DND-41 (cell line): ENCODE data around the gene LINGO1.

Experiments
- ATAC-seq: fragments of 200-7000 bp; cut with Tn5 transposase; 3 replicates; pipeline ENCODE4 v1.9.1; 2021; ENCODE audit warnings: low read depth; ENCODE audit not compliant: insufficient read depth
- DNase-seq: peaks from one replicate; pipeline ENCODE4 v3.0.0-alpha.2; 2020
- H2AFZ ChIP-seq: 2 replicates; pipeline ENCODE4 v1.6.0; 2012; ENCODE audit warnings: low read depth, low read length
- H3K27ac ChIP-seq: 2 replicates; pipeline ENCODE4 v1.5.1; 2012; ENCODE audit warnings: low read length, inconsistent platforms
- H3K27me3 ChIP-seq: fragments of 200-600 bp; sonication (generic); 2 replicates; pipeline ENCODE4 v1.6.0; 2012; ENCODE audit warnings: low read length, mild to moderate bottlenecking, inconsistent platforms; ENCODE audit not compliant: insufficient read depth, poor library complexity
- H3K36me3 ChIP-seq: 2 replicates; pipeline ENCODE4 v1.5.1; 2012; ENCODE audit warnings: low read length, inconsistent platforms; ENCODE audit not compliant: insufficient read depth
- H3K4me1 ChIP-seq: 2 replicates; pipeline ENCODE4 v1.5.1; 2012; ENCODE audit warnings: mild to moderate bottlenecking, low read length; ENCODE audit not compliant: insufficient read depth
- H3K4me2 ChIP-seq: 2 replicates; pipeline ENCODE4 v1.6.0; 2012; ENCODE audit warnings: mild to moderate bottlenecking, moderate library complexity, low read length, inconsistent platforms; ENCODE audit not compliant: insufficient read depth
- H3K4me3 ChIP-seq, 2 experiments: fragments of 200-600 bp in 1 of 2; shearing (Covaris generic) in 1 of 2; 2 replicates each; pipeline ENCODE4 v1.5.1; 2012 to 2016; ENCODE audit warnings: inconsistent platforms in 2 of 2, low read length in 2 of 2, mild to moderate bottlenecking in 2 of 2, low read depth in 1 of 2, moderate library complexity in 1 of 2
- H3K79me2 ChIP-seq: 2 replicates; pipeline ENCODE4 v1.6.0; 2012; ENCODE audit warnings: low read length, inconsistent platforms; ENCODE audit not compliant: insufficient read depth
- H3K9ac ChIP-seq: 2 replicates; pipeline ENCODE4 v1.6.0; 2012; ENCODE audit warnings: low read depth, mild to moderate bottlenecking, inconsistent platforms, low read length, moderate library complexity
- H3K9me3 ChIP-seq: 2 replicates; pipeline ENCODE4 v1.5.1; 2012; ENCODE audit warnings: low read length, moderate library complexity, mild to moderate bottlenecking, inconsistent platforms; ENCODE audit not compliant: insufficient read depth, severe bottlenecking
- H4K20me1 ChIP-seq: 2 replicates; pipeline ENCODE4 v1.6.0; 2012; ENCODE audit warnings: low read length; ENCODE audit not compliant: insufficient read depth
- CTCF ChIP-seq: IDR thresholded peaks from 2 replicates; pipeline ENCODE4 v1.5.1; 2012; ENCODE audit warnings: borderline replicate concordance, low read length, moderate library complexity, mild to moderate bottlenecking; ENCODE audit not compliant: poor library complexity, severe bottlenecking; ENCODE audit errors: extremely low read depth
- EZH2 ChIP-seq: IDR thresholded peaks from 3 replicates; pipeline ENCODE4 v1.6.1; 2012; ENCODE audit warnings: borderline replicate concordance, low read depth, mild to moderate bottlenecking, moderate library complexity, low read length, inconsistent platforms; ENCODE audit not compliant: severe bottlenecking

LINGO1 gene

GRCh38 chr15:77591968-77592613 is 40.6 kb downstream of the LINGO1 start:
- Histone ChIP-seq H2AFZ (no peak overlapping the region), H3K79me2 (no peaks in the 10 kb centered on the region), H3K27ac (no peak overlapping the region), H3K4me1 (no peaks in the 10 kb centered on the region), H3K4me2 (no peak overlapping the region), H3K36me3 (no peaks in the 10 kb centered on the region), H3K4me3 (no peak overlapping the region), H3K27me3 (no peaks in the 10 kb centered on the region), H3K9ac (no peak overlapping the region), H3K9me3 (no peaks in the 10 kb centered on the region), H4K20me1 (no peaks in the 10 kb centered on the region)
- DNase-seq (no peak), ATAC-seq (no peak)
- TF ChIP-seq EZH2 (no peak), CTCF (no peak)

GRCh38 chr15:77589839-77590238 is 42.9 kb downstream of the LINGO1 start:
- no peak overlapping the region for H3K4me2 ChIP-seq
- no peak overlapping the region for H3K9ac ChIP-seq
- H2AFZ ChIP-seq, result no peak overlapping the region
- no peaks in the 10 kb centered on the region for H3K9me3 ChIP-seq
- peaks cover 5% of the 10 kb centered on the region for H3K27me3 ChIP-seq
- no peaks in the 10 kb centered on the region for H3K4me1 ChIP-seq
- no peak for DNase-seq
- no peak overlapping the region for H3K27ac ChIP-seq
- no peak overlapping the region for H3K4me3 ChIP-seq
- no peak for ATAC-seq
- TF ChIP-seq CTCF (no peak), EZH2 (no peak)
- H3K36me3 ChIP-seq, result no peaks in the 10 kb centered on the region
- H3K79me2 ChIP-seq, result no peaks in the 10 kb centered on the region
- no peaks in the 10 kb centered on the region for H4K20me1 ChIP-seq

GRCh38 chr15:77588126-77588525 is 44.6 kb downstream of the LINGO1 start:
- no peak overlapping the region for H3K27ac ChIP-seq
- no peak overlapping the region for H3K4me3 ChIP-seq
- H4K20me1 ChIP-seq, result no peaks in the 10 kb centered on the region
- no peak for DNase-seq
- no peak for TF ChIP-seq EZH2
- no peak for TF ChIP-seq CTCF
- no peak overlapping the region for H2AFZ ChIP-seq
- H3K79me2 ChIP-seq, result no peaks in the 10 kb centered on the region
- ATAC-seq, result no peak
- no peaks in the 10 kb centered on the region for H3K36me3 ChIP-seq
- H3K27me3 ChIP-seq, result peaks cover 5% of the 10 kb centered on the region
- no peaks in the 10 kb centered on the region for H3K4me1 ChIP-seq
- H3K4me2 ChIP-seq, result no peak overlapping the region
- H3K9me3 ChIP-seq, result no peaks in the 10 kb centered on the region
- H3K9ac ChIP-seq, result no peak overlapping the region
